Body of pancreas (tissue), 4 donors: Measurements from ENCODE around the gene ADCY5.

Experiments
- CTCF ChIP-seq, 7 experiments: fragments of 450-650 bp in 4 of 7; fragments of 200-600 bp in 3 of 7; sonication (generic) in 3 of 7; IDR thresholded peaks; one replicate each; pipeline ENCODE4 v1.5.1; 2016 to 2019; ENCODE audit warnings: antibody characterized with exemption in 7 of 7
- POLR2A ChIP-seq, 3 donors: fragments of 450-650 bp; IDR thresholded peaks; one replicate each; pipeline ENCODE4 v1.6.1; 2016; ENCODE audit warnings: antibody characterized with exemption in 3 of 3, mild to moderate bottlenecking in 2 of 3

GRCh38 chr3:123439806-123440580, 8.9 kb downstream of the ADCY5 start:
- TF ChIP-seq CTCF (IDR thresholded peaks at IDR 0.05) (no peak), POLR2A (IDR thresholded peaks at IDR 0.05) (no peak)
